Heart left ventricle (tissue), 13 donors: ENCODE results near the gene NCF2.

Experiments used
- POLR2A ChIP-seq, 2 donors: fragments of 450-650 bp; IDR thresholded peaks; one replicate each; pipeline ENCODE4 v1.6.1; 2017; ENCODE audit warnings: antibody characterized with exemption in 2 of 2, mild to moderate bottlenecking in 2 of 2, moderate library complexity in 2 of 2
- TF ChIP-seq, protein P1 (sequence below), 12 donors: fragments of 200-600 bp; sonication (generic) in 4 of 12; IDR thresholded peaks; one replicate each; pipeline versions ENCODE4 v1.5.0 to v1.8.0; 2018 to 2022; ENCODE audit warnings: antibody characterized with exemption in 12 of 12, mild to moderate bottlenecking in 5 of 12
- donor health status: ischemic (EF 13 %, LVEDD 7.1; RV severe dilation, severe dysfunction).
- donor health status: DM: no; HTN: yes; CAD: no.
- donor health status: DM: no; HTN: no; CAD: no.
- donor health status: ischemic (EF 25% LVEDD 6.9; RV normal size, moderate dysfunction).
- donor health status: ischemic (EF 25% LVEDD 5.7; RV mildly dilated, moderate dysfunction).
- donor health status: ischemic (EF 35%, LVEDD 5.7; RV mildly dilated, moderate dysfunction).
- donor health status: nonischemic (EF 11% LVEDD 7.7; RV severe dilation, severe dysfunction).
- donor health status: DM: yes; HTN: yes; CAD: no.
- donor health status: PGD.
- donor health status: ischemic (EF 29% LVEDD 5.4; RV normal size, mild dysfunction).
- donor health status: nonischemic (EF 23%, LVEDD 6.1; RV moderate dilation, normal function).

DNA sequence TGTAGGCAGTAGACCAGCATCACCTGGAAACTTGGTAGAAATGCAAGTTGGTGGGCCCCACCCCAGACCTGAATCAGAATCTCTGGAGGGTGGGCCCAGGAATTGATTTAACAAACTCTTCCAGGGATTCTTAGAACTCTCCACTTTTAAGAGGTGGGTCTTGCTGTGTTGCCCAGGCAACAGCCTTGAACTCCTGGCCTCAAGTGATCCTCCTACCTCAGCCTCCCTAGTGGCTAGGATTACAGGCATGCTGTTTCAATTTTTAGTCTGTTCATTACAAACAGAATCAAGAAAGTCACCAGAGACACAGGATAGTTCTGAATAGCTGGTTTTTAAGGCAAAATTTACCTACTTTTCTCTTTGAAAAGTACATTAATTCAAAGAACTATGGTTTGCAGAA lies 31.2 kb downstream of the NCF2 start:
- TF ChIP-seq, protein P1, sequence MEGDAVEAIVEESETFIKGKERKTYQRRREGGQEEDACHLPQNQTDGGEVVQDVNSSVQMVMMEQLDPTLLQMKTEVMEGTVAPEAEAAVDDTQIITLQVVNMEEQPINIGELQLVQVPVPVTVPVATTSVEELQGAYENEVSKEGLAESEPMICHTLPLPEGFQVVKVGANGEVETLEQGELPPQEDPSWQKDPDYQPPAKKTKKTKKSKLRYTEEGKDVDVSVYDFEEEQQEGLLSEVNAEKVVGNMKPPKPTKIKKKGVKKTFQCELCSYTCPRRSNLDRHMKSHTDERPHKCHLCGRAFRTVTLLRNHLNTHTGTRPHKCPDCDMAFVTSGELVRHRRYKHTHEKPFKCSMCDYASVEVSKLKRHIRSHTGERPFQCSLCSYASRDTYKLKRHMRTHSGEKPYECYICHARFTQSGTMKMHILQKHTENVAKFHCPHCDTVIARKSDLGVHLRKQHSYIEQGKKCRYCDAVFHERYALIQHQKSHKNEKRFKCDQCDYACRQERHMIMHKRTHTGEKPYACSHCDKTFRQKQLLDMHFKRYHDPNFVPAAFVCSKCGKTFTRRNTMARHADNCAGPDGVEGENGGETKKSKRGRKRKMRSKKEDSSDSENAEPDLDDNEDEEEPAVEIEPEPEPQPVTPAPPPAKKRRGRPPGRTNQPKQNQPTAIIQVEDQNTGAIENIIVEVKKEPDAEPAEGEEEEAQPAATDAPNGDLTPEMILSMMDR (IDR thresholded peaks at IDR 0.05) = no peak
- TF ChIP-seq POLR2A (IDR thresholded peaks at IDR 0.05) = no peak
